Gastrocnemius medialis (tissue), 4 donors: ENCODE results near the gene ROR1. TPM values are rescaled to one million over a fixed set of nuclear protein-coding genes. Genes with fewer than 3 reads are reported as not detected.
A peak's percentile ranks its signal among the peaks of the same experiment; 100 is the strongest.

ENCODE experiments used
- ATAC-seq, 2 donors: fragments of 150-250 bp; one replicate each; pipeline ENCODE4 v1.9.1; 2016
- DNase-seq, 2 donors: peaks; one replicate each; pipeline ENCODE4 v3.0.0-alpha.2; 2019
- H3K27ac ChIP-seq, 4 donors: fragments of 200-600 bp; sonication (generic); 1 replicate in 1 of 4; 2 replicates in 3 of 4; pipeline ENCODE4 v1.5.1; 2016 to 2018; ENCODE audit warnings: mild to moderate bottlenecking in 2 of 4, moderate library complexity in 1 of 4
- H3K27me3 ChIP-seq, 3 donors: fragments of 200-600 bp; sonication (generic) in 2 of 3; 1 replicate in 1 of 3; 2 replicates in 2 of 3; pipeline versions ENCODE4 v1.5.1 to v1.6.0; 2016 to 2019; ENCODE audit warnings: mild to moderate bottlenecking in 1 of 3, moderate library complexity in 1 of 3
- H3K36me3 ChIP-seq, 2 donors: fragments of 200-600 bp; sonication (generic) in 1 of 2; one replicate each; pipeline ENCODE4 v1.5.1; 2017 to 2018
- H3K4me1 ChIP-seq, 2 donors: fragments of 200-600 bp; sonication (generic) in 1 of 2; one replicate each; pipeline ENCODE4 v1.5.1; 2016 to 2017; ENCODE audit warnings: mild to moderate bottlenecking in 2 of 2
- H3K4me3 ChIP-seq, 4 donors: fragments of 200-600 bp; sonication (generic) in 3 of 4; 1 replicate in 1 of 4; 2 replicates in 3 of 4; pipeline ENCODE4 v1.5.1; 2016 to 2019; ENCODE audit warnings: mild to moderate bottlenecking in 2 of 4
- H3K9me3 ChIP-seq, 3 donors: fragments of 200-600 bp; sonication (generic) in 2 of 3; 1 replicate in 1 of 3; 2 replicates in 2 of 3; pipeline ENCODE4 v1.5.1; 2016 to 2019
- CTCF ChIP-seq, 5 experiments: fragments of 450-650 bp in 3 of 5; fragments of 200-600 bp in 2 of 5; sonication (generic) in 2 of 5; IDR thresholded peaks in 4 of 5; conservative IDR thresholded peaks in 1 of 5; 1 replicate in 4 of 5; 2 replicates in 1 of 5; pipeline ENCODE4 v1.5.1; 2016 to 2019; ENCODE audit warnings: antibody characterized with exemption in 5 of 5, mild to moderate bottlenecking in 3 of 5, moderate library complexity in 3 of 5
- POLR2A ChIP-seq, 2 donors: fragments of 450-650 bp; IDR thresholded peaks; one replicate each; pipeline ENCODE4 v1.6.1; 2017; ENCODE audit warnings: antibody characterized with exemption in 2 of 2, mild to moderate bottlenecking in 2 of 2, moderate library complexity in 2 of 2
- in situ Hi-C, 4 donors: fragments of 200-750 bp; cut with MboI; loops; one replicate each; pipeline versions ENCODE4 v1.15.0 to v1.8.0; 2017; ENCODE audit warnings: low sequenced_read_pairs in 4 of 4
- intact Hi-C: fragments of 100-400 bp; cut with DNase I; formaldehyde crosslinking; loops from one replicate; pipeline ENCODE4 v1.15.1; 2023; ENCODE audit warnings: low total_unique reads
- total RNA-seq, 4 donors: library from RNA; depleted of rRNA; stranded (reverse); fragments of >200 nt; gene quantifications; one replicate each; pipeline versions ENCODE4 v1.1.0 to v1.2.3, GENCODE V29; 2016

Gene ROR1
- total RNA-seq, 4 donors from 2014 or later = 2.5 to 4.3 (median 3.6) TPM

DNA sequence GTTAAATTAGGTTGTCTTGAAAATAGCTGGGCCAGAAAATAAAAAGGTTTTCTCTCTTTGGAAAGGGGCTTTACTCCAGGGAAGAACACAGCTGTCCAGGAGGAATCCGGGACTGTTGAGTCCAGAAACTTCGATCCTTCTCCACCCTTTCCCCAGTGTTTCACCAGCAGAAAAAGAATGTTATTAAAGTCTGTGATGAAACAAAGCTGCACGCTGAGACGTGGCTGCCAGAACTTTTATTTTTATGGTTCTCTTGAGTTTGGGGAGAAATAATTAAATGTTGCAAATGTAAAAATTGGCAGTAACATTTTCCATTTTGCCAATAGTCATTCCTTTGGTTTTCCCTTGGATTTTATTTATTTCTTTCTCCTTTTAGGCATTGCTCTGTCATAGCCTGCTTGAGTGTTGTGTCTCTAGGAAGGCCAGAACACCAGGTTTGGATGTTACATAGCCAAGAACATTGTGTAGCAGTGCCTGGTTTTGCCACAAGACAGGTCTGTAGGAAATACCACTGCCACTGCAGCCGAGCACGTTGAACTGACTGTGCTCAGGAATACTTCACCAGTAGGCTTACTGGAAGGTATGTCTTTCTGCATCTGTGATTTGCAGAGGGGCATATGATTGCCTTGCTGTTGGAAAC, 87.4 kb downstream of the ROR1 start:
- H3K9me3 ChIP-seq = no peaks in the 10 kb centered on the region
- H3K27me3 ChIP-seq = no peaks in the 10 kb centered on the region
- in situ Hi-C loops = no loop called here
- TF ChIP-seq POLR2A (IDR thresholded peaks at IDR 0.05) (no peak), CTCF (IDR thresholded peaks at IDR 0.05 in 4 of 5, conservative IDR thresholded peaks at IDR 0.05 in 1 of 5) (no peak)
- intact Hi-C loops = no loop called here
- peak overlapping the region in 1 of 4 donors; percentile 22 for H3K27ac ChIP-seq
- H3K4me3 ChIP-seq = no peak overlapping the region
- DNase-seq (peak in 1 of 2 donors; percentile 36), ATAC-seq (peak; percentile 68 to 79)
- no peaks in the 10 kb centered on the region for H3K36me3 ChIP-seq
- H3K4me1 ChIP-seq = peaks cover 0 to 5% of the 10 kb centered on the region in 2 donors

DNA sequence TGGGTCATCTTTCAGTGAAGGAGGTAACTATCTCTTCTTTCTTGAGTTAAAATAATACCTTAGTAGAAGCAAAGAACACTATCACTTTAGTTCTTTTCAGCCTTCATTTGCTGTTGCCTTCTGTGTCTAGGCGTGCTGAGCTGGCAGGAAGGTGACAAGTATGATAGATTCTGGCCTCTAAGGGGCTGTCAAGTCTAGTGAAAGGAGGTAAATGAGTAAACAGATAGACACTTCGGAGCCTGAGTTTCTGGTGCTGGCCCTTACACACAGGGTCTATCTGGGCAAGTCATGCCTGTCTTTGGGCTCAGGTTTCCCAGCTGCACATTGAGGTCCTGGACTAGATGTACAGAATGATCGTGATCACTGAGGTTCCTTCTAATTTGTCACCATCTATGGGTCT, 89.3 kb downstream of the ROR1 start:
- intact Hi-C loops = no loop called here
- no peak for ATAC-seq
- no peaks in the 10 kb centered on the region for H3K9me3 ChIP-seq

DNA sequence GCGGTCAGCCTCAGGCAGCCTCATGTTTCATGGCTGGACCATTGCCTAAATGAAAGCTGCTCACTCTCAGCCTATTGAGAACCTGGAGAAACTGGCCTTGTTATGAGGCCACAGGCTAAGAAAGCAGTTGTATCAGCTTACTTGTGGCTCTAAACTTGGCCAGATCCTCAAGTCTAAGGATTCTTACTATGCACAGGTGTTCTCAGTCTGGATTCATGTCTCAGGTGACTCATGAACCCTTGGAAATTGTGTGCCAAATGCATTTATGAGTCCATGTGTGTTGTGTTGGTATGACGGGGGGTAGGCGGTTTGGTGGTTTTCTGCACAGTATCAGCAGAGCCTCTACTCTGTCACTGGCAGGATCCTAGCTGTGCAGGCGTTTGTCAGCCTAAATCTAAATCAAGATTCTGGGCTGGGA, 90.4 kb downstream of the ROR1 start:
- TF ChIP-seq POLR2A (IDR thresholded peaks at IDR 0.05) = no peak
- no peaks in the 10 kb centered on the region for H3K9me3 ChIP-seq
- H3K27ac ChIP-seq = no peak overlapping the region
- H3K4me1 ChIP-seq = peaks cover 3 to 5% of the 10 kb centered on the region in 2 donors
- peak in 1 of 2 donors; percentile 37 for ATAC-seq
- no peaks in the 10 kb centered on the region for H3K27me3 ChIP-seq
- no peak for DNase-seq
- H3K36me3 ChIP-seq = no peaks in the 10 kb centered on the region
- in situ Hi-C loops = no loop called here
- intact Hi-C loops = no loop called here
- H3K4me3 ChIP-seq = no peak overlapping the region

More for the DNA sequence above, 89.3 kb downstream of the ROR1 start:
- in situ Hi-C loops = no loop called here
- Histone ChIP-seq H3K4me1 (peaks cover 0 to 5% of the 10 kb centered on the region in 2 donors), H3K27me3 (no peaks in the 10 kb centered on the region), H3K36me3 (no peaks in the 10 kb centered on the region), H3K4me3 (no peak overlapping the region), H3K27ac (no peak overlapping the region)
- TF ChIP-seq POLR2A (IDR thresholded peaks at IDR 0.05) = no peak
- TF ChIP-seq CTCF (IDR thresholded peaks at IDR 0.05 in 4 of 5, conservative IDR thresholded peaks at IDR 0.05 in 1 of 5) = no peak
- DNase-seq = no peak

- no peaks in the 10 kb centered on the region for H3K9me3 ChIP-seq
- ATAC-seq (no peak), DNase-seq (no peak)
- no peaks in the 10 kb centered on the region for H3K36me3 ChIP-seq
- H3K27me3 ChIP-seq = no peaks in the 10 kb centered on the region
- H3K27ac ChIP-seq = no peak overlapping the region
- intact Hi-C loops = no loop called here
- H3K4me3 ChIP-seq = no peak overlapping the region
- peaks cover 3 to 5% of the 10 kb centered on the region in 2 donors for H3K4me1 ChIP-seq
- TF ChIP-seq CTCF (IDR thresholded peaks at IDR 0.05 in 4 of 5, conservative IDR thresholded peaks at IDR 0.05 in 1 of 5) (no peak), POLR2A (IDR thresholded peaks at IDR 0.05) (no peak)
- in situ Hi-C loops = no loop called here
Measured at GRCh38 chr1:63865561-63865960, 91.7 kb downstream of the ROR1 start.

DNA sequence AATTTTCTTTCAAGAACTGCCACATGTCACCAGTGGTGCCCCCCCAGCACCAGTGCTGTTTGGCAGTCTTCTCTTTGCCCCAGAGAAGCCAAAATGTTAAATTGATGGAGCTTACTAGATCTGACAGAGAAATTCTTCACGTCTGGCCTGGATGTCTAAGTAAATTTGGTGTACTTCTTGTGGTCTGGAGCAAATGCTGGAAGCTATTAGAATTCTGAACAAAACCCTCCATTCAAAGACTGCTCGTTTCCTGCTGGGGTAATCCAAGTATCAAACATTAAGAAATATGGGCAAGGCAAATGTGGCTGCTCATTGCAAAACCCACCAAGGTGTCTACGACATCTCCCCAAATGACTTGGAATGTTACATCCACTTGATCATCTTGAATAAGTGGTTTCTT, 92.3 kb downstream of the ROR1 start:
- Histone ChIP-seq H3K9me3 (no peaks in the 10 kb centered on the region), H3K4me1 (peaks cover 3% of the 10 kb centered on the region in 2 donors), H3K4me3 (no peak overlapping the region), H3K36me3 (no peaks in the 10 kb centered on the region), H3K27me3 (no peaks in the 10 kb centered on the region), H3K27ac (no peak overlapping the region)
- intact Hi-C loops = no loop called here
- no peak for TF ChIP-seq POLR2A (IDR thresholded peaks at IDR 0.05)
- no peak for TF ChIP-seq CTCF (IDR thresholded peaks at IDR 0.05 in 4 of 5, conservative IDR thresholded peaks at IDR 0.05 in 1 of 5)
- no peak for ATAC-seq
- in situ Hi-C loops = no loop called here
- no peak for DNase-seq
